Measurements from ENCODE around the gene GOLGB1. TPM values are rescaled to one million over a fixed set of nuclear protein-coding genes. Genes with fewer than 3 reads are reported as not detected.

The GOLGB1 gene
- total and polyA plus RNA-seq, 2 donors (not counting 3 experiments of a cell fraction or from before 2014, with no cell fraction given), result 7.4 to 42.7 TPM

- Histone ChIP-seq H2AFZ (ENCODE audit: low read depth, low read length) (no peak overlapping the region), H4K20me1 (replicated peaks; ENCODE audit: control insufficient read depth, extremely low read depth, insufficient read depth, low read length) (no peaks in the 10 kb centered on the region), H3K27ac (ENCODE audit: insufficient read depth, low read depth, low read length) (no peak overlapping the region), H3K4me2 (ENCODE audit: insufficient read depth, low read length) (no peak overlapping the region), H3K36me3 (ENCODE audit: control insufficient read depth in 2 of 2, extremely low read depth in 1 of 2, insufficient read depth in 2 of 2, low read length in 2 of 2) (peaks cover 17 to 34% of the 10 kb centered on the region in 2 experiments), H3K9ac (replicated peaks; ENCODE audit: extremely low read depth, insufficient read depth, low read length) (no peak overlapping the region), H3K4me1 (ENCODE audit: control insufficient read depth, extremely low read depth, insufficient read depth, low read length) (no peaks in the 10 kb centered on the region), H3K9me3 (replicated peaks; ENCODE audit: control insufficient read depth, insufficient read depth, low read length) (no peaks in the 10 kb centered on the region), H3K4me3 (replicated peaks in 1 of 3; ENCODE audit: insufficient read depth in 1 of 3, low read depth in 1 of 3, low read length in 3 of 3) (no peak overlapping the region), H3K9me1 (replicated peaks; ENCODE audit: control insufficient read depth, extremely low read depth, insufficient read depth, low read length) (no peaks in the 10 kb centered on the region), H3K27me3 (ENCODE audit: control insufficient read depth in 2 of 2, insufficient read depth in 2 of 2, low read length in 2 of 2) (no peaks in the 10 kb centered on the region), H3K79me2 (ENCODE audit: control insufficient read depth, insufficient read depth, low read length) (no peaks in the 10 kb centered on the region)
- TF ChIP-seq CTCF (IDR thresholded peaks at IDR 0.05; ENCODE audit: extremely low read depth in 1 of 2, insufficient read depth in 1 of 2, low read depth in 1 of 2, low read length in 2 of 2) (no peak), MYC (IDR thresholded peaks at IDR 0.05; ENCODE audit: low read depth, low read length) (no peak), JUN (IDR thresholded peaks at IDR 0.05; ENCODE audit: borderline replicate concordance, insufficient read depth, insufficient read length, low read depth) (no peak), EZH2 (IDR thresholded peaks at IDR 0.05; ENCODE audit: borderline replicate concordance, low read depth, low read length, severe bottlenecking) (no peak), GATA2 (IDR thresholded peaks at IDR 0.05; ENCODE audit: insufficient read depth, insufficient read length, low read depth, low read length) (no peak), POLR2A (IDR thresholded peaks at IDR 0.05; ENCODE audit: low read depth, low read length) (no peak), FOS (IDR thresholded peaks at IDR 0.05; ENCODE audit: borderline replicate concordance, insufficient read depth, low read length) (no peak), POLR2AphosphoS5 (IDR thresholded peaks at IDR 0.05; ENCODE audit: insufficient read depth, low read depth, low read length) (no peak), MAX (IDR thresholded peaks at IDR 0.05; ENCODE audit: insufficient read depth, insufficient read length) (no peak)
- no TSS peak for BruUV-seq (replicated peaks)
- FAIRE-seq, result no peak
- intact Hi-C loops (cut with micrococcal nuclease) (no loop called here), dilution Hi-C loops (cut with MboI; ENCODE audit: extremely low pct_ligation_motif_present, low sequenced_read_pairs) (no loop called here)
- no peak for DNase-seq (ENCODE audit: low read depth, low spot score)
- POLR2A ChIA-PET, result no interaction called here
- CTCF ChIA-PET, result no interaction called here
Observed at GRCh38 chr3:121722411-121722810, 27.1 kb downstream of the GOLGB1 start.
